NCI-H2227 (cell line): ENCODE measurements around the gene FGB.
"Not testable (repeated sequence)": the region's sequence is repeated elsewhere in the genome, so short reads cannot be mapped to it uniquely, and the experiment has no call there.

Experiments
- DNase-seq: peaks from one replicate; lab custom pipeline; 2025; ENCODE audit not compliant: unreplicated experiment; lab: John Stamatoyannopoulos, UW

FGB gene

GRCh38 chr4:154594343-154594742 lies 31.5 kb downstream of the FGB start:
- not testable (repeated sequence) for DNase-seq

- no peak for DNase-seq
Observed at GRCh38 chr4:154595807-154596206, 33.0 kb downstream of the FGB start.

GRCh38 chr4:154597281-154597680 lies 34.5 kb downstream of the FGB start:
- not testable (repeated sequence) for DNase-seq

- no peak for DNase-seq
Observed at GRCh38 chr4:154597798-154598774, 35.3 kb downstream of the FGB start.

GRCh38 chr4:154602404-154603020 lies 39.7 kb downstream of the FGB start:
- no peak for DNase-seq

- no peak for DNase-seq
Observed at GRCh38 chr4:154603033-154603943, 40.5 kb downstream of the FGB start.

GRCh38 chr4:154604696-154605200 lies 41.9 kb downstream of the FGB start:
- no peak for DNase-seq

GRCh38 chr4:154606728-154607723 lies 44.2 kb downstream of the FGB start:
- no peak for DNase-seq

- DNase-seq, result no peak
Observed at GRCh38 chr4:154608361-154609252, 45.8 kb downstream of the FGB start.

GRCh38 chr4:154609532-154609931 lies 46.7 kb downstream of the FGB start:
- no peak for DNase-seq

GRCh38 chr4:154610582-154610981 lies 47.8 kb downstream of the FGB start:
- DNase-seq, result no peak

- no peak for DNase-seq
Observed at GRCh38 chr4:154611833-154612232, 49.0 kb downstream of the FGB start.

GRCh38 chr4:154612472-154613414 lies 49.9 kb downstream of the FGB start, which contains the start of gene FGG:
Gene FGG, minus strand, starts transcription at chr4:154612656. Its CDS starts 47 bp downstream, at chr4:154612609.
- no peak for DNase-seq

- no peak for DNase-seq
Observed at GRCh38 chr4:154614306-154614705, 51.5 kb downstream of the FGB start.

GRCh38 chr4:154615211-154615610 lies 52.4 kb downstream of the FGB start:
- no peak for DNase-seq

GRCh38 chr4:154616287-154616686 lies 53.5 kb downstream of the FGB start:
- DNase-seq, result no peak

GRCh38 chr4:154616731-154617130 lies 53.9 kb downstream of the FGB start:
- DNase-seq, result no peak
